Measurements from ENCODE around the gene NUBPL.

DNA sequence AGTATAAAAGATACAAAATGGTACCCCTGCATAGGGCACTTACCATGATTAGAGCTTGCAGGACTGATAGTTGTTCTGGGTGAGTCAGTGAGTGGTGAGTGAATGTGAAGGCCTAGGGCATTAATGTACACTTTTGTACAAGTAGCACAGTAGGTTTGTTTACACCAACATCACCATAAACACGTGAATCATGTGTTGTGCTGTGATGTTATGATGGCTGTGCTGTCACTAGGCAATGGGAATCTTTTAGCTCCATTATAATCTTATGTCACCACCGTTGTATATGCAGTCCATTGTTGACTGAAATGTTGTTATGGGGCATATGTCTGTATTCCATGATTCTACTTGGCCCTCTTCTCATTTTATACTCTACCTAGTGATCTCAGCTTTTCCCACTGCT, 11.8 kb downstream of the NUBPL start:
- TF ChIP-seq CTCF (IDR thresholded peaks at IDR 0.05) (no peak), POLR2A (IDR thresholded peaks at IDR 0.05) (no peak), EP300 (IDR thresholded peaks at IDR 0.05) (no peak)
